Peyer's patch (tissue), 4 donors: Measurements from ENCODE around the gene BZW2.

Source experiments
- CTCF ChIP-seq, 6 experiments: fragments of 450-650 bp in 4 of 6; fragments of 200-600 bp in 2 of 6; sonication (generic) in 1 of 6; IDR thresholded peaks; one replicate each; pipeline ENCODE4 v1.5.1; 2017 to 2019; ENCODE audit warnings: antibody characterized with exemption in 6 of 6, mild to moderate bottlenecking in 3 of 6, moderate library complexity in 1 of 6
- POLR2A ChIP-seq, 2 donors: fragments of 450-650 bp; IDR thresholded peaks; one replicate each; pipeline ENCODE4 v1.5.1; 2017; ENCODE audit warnings: antibody characterized with exemption in 2 of 2, mild to moderate bottlenecking in 2 of 2, moderate library complexity in 2 of 2

GRCh38 chr7:16753932-16754855, 108.2 kb downstream of the BZW2 start:
- TF ChIP-seq CTCF (IDR thresholded peaks at IDR 0.05) (no peak), POLR2A (IDR thresholded peaks at IDR 0.05) (no peak)
